LNCAP (cell line): Measurements from ENCODE around the gene KEAP1.

ENCODE experiments used
- TF ChIP-seq, protein P1 (sequence below): fragments of 450-650 bp; IDR thresholded peaks from 2 replicates; pipeline ENCODE4 v1.5.1; 2017; ENCODE audit warnings: mild to moderate bottlenecking

KEAP1 gene

DNA sequence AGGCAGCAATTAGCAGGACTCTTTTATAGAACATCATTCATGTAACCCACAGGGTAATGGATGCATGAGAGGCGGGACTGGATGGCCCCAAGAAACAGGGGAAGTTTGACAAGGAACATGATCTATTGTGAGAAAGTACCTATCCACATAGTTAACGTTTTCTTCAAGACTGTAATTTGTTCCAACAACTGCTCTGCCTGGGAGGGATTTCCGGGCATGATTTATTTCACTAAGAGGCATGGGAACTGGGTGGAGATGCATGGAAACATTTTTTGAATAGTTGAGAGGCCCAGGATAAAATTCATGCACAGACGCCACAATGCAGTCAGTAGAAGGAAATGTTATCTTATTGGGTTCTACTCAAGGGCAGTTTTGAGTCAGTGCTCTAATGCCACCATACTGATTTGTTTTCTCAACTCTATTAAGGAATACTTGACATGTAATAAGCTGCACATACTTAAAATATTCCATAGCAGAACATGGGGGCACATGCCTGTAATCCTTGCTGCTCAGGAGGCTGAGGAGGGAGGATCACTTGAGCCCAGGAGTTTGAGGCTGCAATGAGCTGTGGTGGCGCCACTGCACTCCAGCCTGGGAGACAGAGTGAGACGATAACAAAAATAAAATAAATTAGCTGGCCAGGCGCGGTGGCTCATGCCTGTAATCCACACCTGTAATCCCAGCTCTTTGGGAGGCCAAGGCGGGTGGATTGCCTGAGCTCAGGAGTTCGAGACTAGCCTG, 30.7 kb upstream of the KEAP1 start:
- TF ChIP-seq, protein P1, sequence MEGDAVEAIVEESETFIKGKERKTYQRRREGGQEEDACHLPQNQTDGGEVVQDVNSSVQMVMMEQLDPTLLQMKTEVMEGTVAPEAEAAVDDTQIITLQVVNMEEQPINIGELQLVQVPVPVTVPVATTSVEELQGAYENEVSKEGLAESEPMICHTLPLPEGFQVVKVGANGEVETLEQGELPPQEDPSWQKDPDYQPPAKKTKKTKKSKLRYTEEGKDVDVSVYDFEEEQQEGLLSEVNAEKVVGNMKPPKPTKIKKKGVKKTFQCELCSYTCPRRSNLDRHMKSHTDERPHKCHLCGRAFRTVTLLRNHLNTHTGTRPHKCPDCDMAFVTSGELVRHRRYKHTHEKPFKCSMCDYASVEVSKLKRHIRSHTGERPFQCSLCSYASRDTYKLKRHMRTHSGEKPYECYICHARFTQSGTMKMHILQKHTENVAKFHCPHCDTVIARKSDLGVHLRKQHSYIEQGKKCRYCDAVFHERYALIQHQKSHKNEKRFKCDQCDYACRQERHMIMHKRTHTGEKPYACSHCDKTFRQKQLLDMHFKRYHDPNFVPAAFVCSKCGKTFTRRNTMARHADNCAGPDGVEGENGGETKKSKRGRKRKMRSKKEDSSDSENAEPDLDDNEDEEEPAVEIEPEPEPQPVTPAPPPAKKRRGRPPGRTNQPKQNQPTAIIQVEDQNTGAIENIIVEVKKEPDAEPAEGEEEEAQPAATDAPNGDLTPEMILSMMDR = no peak

DNA sequence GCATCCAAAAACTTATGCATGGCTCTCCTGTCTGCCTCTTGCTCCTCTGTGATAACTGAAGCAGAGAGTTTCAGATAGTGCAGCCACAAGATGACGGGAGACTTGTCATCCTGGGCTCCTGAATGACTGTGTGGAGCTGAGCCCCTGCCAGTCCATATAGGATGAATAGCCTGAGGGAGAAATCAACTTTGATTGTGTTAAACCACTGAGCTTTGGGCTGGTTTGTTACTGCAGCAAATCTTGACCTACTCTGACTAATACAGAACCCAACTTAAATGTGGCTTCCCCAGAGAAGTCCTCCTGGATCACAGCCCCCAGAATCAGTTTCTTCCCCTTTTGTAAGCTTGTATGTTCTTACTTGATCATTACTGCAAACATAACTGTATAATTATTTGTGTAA, 29.3 kb upstream of the KEAP1 start:
- TF ChIP-seq, protein P1 = no peak

DNA sequence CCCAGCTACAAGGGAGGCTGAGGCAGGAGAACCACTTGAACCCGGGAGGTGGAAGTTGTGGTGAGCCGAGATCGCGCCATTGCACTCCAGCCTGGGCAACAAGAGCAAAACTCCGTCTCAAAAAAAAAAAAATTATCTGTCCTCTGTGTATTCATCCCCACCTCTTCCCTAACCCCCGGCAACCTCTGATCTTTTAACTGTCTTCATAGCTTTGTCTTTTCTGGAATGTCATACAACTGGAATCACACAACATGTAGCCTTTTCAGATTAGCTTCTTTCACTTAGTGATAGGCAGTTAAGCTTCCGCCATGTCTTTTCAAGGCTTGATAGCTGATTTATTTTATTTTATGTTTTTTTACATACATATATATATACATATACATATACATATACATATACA, 22.5 kb upstream of the KEAP1 start:
- TF ChIP-seq, protein P1 = no peak

DNA sequence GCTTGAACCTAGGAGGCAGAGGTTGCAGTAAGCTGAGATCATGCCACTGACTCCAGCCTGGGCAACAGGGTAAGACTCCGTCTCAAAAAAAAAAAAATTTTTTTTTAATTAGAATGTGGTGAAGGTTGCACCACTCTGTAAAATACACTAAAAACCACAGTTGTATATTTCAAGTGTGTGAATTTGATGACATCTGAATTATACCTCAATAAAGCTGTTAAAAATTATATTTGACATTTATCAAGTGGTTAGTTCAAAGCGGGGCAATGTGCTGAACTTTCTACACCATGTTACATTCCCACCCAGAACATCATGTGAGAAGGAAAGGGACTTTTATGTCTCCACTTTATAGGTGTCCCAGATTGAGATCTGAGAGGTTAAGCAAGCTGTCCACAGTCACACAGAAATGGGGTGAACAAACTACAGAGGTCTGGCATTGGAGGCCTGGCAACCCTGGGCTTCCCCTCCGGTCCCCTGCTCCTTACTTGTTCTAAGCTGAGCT, 20.0 kb upstream of the KEAP1 start:
- TF ChIP-seq, protein P1 = no peak

DNA sequence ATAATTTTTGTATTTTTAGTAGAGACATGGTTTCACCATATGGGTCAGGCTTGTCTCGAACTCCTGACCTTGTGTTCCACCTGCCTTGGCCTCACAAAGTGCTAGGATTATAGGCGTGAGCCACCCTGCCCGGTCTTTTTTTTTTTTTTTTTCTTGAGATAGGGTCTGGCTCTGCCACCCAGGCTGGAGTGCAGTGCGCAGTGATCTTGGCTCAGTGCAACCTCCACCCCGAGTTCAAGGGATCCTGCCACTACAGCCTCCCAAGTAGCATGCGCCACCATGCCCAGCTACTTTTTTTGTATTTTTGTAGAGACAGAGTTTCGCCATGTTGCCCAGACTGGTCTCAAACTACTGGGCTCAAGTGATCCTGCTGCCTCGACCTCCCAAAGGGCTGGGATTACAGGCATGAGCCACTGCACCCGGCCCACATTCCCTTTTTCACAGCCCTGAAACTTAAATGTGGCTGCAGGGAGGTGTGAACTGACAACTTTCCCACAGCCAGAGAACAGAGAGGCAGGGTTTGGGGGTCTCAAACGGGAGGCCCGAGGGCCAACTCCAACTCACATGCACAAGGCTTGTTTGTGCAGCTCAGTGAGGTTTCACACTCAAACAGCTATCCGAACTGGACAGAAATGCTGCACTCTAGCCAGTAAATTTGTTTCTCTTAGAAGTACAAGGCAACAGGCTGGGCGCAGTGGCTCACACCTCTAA, 18.5 kb upstream of the KEAP1 start:
- TF ChIP-seq, protein P1 = no peak

DNA sequence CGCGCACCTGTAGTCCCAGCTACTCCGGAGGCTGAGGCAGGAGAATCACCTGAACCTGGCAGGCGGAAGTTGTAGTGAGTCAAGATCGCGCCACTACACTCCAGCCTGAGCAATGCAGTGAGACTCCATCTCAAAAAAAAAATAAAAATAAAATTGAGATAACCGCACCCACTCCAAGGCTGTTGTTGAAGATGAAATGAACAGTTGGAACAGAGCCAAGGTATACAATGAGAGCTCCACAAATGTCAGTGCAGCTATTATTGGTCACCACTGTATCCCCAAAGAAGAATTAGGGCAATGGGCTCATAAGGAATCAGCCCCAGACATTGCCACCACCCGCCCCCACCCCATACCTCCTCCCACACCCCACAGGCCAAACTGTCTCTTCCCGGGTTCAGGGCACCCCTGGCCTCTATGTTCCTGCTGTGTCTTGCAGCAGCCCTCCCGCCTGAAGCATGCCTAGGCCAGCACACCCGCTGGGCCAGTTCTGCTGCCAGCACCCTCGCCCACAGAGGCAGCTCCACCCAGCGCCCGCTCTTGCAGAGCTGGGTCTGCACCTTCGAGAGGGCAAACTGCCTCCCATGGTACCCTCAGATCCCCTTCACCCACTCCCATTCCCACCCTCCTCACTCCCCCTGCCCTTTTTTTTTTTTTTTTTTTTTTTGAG, 17.6 kb upstream of the KEAP1 start:
- TF ChIP-seq, protein P1 = no peak

DNA sequence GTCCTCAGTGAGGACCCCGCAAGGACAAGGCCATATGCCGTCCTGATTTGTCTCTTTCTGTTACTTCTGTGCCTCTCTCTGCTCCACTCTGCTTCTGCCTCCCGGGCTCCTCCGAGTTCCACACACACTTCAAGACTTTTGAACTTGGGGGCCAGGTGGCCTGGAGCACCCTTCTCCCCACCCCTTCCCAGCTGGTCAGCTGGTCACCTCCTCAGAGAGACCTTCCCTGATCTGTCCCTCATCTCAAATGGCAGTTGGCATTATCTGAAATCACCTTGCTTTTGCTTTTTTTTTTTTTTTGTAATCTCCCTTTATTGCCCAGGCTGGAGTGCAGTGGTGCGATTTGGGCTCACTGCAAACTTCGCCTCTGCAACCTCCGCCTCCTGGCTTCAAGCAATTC, 16.3 kb upstream of the KEAP1 start:
- TF ChIP-seq, protein P1 = no peak
